CD4-positive, alpha-beta T cell treated with Interleukin-4 for 1 hour (primary cell): ENCODE measurements around the gene CBX5.
A peak's percentile ranks its signal among the peaks of the same experiment; 100 is the strongest.
"Not testable (repeated sequence)": the region's sequence is repeated elsewhere in the genome, so short reads cannot be mapped to it uniquely, and the experiment has no call there.

Source experiments
- DNase-seq, 2 donors: peaks; one replicate each; pipeline ENCODE4 v3.0.0-alpha.2; 2020 to 2022

Gene CBX5

DNA sequence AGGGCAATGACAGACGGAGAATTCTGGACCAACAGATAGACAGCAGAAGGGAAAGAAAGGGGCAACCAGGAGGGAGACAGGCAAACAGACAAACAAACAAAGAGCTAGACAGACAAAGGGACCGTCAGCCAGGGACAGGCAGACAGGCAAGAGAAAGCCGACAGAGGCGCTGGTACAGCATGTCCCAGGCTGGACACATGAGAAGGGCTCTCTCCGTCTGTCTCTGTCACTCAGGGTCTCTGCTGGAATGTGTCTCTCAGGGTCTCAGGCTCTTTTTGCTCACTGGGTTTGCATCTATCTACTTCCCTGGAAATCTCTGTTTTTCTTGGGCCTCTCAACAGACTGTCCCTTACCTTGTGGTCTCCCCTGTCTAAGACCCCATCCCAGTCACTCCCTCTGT is 82.9 kb downstream of the CBX5 start:
- no peak for DNase-seq

DNA sequence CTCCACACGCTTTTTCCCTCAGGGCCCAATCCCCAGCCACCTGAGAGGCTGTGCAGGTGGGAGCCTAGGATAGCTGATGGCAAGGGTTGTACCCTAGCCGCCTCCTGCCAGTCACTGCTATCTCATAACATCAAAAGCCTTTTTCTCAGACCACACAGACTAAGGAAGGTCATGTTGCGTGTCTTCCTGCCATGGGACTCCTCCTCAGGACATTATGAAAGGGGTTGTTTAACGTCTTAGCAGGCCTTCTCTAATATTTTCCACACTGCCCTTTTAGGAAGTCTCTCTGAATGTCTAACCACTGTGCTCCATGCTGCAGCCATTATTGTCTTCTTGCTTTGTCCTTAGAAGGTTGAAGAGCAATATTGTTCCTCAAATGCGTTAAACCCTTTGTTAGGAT is 83.5 kb downstream of the CBX5 start:
- no peak for DNase-seq

DNA sequence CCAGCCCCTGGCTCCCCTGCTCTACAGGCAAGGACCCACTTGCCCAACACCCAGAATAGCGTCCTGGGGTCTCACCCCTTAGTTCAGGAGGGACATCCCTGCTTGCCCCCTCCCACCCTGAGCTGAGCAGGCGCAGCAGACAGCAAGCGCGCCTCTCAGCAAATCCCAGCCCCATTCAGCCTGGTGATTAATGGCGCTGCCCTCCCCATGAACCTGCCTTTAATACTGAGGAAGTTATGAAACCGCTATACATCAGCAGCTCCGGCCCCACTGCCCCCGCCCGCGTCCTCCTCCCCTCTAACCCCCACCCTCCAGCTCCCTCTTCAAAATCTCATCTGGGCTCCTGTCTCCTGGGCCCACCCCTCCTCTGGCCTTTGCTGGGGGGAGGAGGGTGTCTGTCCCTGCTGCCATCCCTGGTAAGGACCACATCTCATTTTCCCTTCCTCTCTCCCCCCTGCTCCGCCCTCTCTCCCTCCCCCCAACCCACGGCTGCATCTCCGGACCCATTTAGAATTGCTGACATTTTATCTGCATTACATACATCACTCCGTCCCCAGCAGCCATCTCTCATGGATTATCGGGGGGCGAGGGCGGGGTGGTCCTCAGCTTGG is 84.1 kb downstream of the CBX5 start:
- DNase-seq, result peak in 1 of 2 donors; percentile 60

DNA sequence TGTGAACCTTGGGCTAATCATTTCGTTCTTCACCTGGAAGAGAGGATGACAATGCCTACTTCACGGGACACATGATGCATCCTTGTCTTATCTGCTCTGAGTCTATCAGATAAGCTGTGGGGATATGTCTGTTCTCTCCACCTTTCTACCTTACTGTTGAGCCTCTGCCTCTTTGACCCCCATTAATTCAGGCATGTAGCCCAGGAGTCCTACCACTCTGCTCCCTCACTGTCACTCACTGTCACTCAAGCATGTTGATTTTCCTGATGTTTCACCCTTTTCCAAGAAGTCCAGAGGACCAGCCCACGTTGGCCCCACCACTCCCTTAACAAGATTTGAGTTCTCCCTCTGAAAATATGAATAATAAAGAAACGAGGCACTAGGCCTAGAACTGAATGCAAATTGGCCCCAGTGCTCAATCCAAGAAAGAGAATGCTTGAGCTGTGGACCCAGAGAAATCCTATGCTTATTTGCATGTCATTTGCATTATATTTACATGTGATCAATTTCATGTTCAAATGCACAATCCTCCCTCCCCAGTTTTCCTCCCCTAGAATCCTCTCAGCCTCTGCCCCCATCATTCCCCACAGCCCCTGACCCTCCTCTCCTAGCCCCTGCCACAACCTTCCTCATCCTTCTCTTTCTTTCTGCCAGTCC is 84.7 kb downstream of the CBX5 start:
- no peak for DNase-seq

DNA sequence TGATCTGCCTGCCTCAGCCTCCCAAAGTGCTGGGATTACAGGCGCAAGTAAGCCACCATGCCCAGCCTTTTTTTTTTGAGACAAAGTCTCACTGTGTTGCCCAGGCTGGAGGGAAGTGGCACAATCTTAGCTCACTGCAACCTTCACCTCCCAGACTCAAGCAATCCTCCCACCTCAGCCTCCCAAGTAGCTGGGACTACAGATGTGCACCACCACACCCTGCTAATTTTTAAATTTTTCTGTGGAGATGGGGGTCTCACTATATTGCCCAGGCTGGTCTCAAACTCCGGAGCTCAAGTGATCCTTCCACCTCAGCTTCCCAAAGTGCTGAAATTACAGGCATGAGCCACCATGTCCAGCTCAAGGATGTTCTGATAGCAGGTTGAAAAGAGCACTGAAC is 85.3 kb downstream of the CBX5 start:
- not testable (repeated sequence) for DNase-seq

DNA sequence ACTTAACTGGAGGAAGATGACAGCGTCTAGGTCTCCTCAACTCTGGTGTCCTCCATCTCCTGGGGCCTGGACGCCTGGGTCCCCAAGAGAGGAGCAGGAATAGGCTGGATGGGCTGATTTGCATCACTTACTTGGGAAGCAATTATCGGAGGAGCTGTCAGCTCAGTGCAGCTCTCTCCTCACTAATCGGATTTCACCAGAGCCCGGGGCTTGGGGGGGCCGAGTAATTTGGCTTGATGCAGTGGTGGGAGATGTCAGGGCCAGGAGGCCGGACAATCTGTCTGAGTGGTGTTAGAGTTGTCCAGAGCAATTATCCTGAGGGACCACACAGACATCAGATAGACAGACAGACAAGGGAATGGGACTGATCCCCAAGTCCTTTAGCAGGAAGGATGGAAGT is 86.5 kb downstream of the CBX5 start:
- DNase-seq, result no peak

DNA sequence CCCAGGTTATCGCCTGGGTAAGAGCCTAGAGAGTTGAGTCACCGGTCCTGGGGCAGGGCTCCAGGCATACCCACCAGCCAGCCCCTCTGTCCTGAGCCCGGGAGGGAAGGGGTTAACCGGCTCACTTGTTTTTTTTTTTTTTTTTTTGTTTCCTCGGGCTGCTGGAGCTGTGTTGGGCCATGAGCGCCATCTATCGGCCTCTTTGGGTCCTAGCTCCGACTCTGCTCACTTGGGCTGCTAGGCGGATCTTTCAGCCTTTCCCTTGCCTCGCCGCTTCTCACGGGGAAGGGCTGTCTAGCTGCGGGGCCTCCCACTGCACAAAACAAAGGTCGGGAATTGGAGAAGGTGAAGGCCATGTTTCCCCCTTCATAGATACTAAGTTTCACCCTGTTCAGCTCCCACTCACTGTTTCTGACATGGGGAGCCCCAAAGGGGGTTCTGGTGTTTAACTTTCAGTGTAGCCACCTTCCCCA is 88.3 kb downstream of the CBX5 start:
- DNase-seq, result peak; percentile 85

DNA sequence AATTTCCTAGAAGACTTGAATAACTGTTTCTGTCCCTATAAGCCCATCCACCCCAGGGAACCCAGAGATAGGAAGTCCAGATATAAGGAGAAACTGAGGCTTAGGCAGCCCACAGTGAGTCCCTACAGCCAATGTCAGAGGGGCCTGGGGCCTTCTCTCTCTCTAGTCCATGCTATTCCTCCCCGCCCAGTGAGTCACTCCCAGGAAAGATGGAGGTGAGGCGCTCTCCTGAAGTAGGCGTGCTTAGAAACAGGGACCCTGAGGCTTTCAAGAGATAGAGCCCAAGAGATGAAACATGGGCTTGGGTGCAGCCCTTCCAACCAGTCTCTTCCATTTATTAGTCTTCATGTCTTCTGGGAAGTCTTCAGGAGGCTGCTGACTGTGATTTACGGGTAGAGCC is 88.8 kb downstream of the CBX5 start:
- DNase-seq, result no peak

DNA sequence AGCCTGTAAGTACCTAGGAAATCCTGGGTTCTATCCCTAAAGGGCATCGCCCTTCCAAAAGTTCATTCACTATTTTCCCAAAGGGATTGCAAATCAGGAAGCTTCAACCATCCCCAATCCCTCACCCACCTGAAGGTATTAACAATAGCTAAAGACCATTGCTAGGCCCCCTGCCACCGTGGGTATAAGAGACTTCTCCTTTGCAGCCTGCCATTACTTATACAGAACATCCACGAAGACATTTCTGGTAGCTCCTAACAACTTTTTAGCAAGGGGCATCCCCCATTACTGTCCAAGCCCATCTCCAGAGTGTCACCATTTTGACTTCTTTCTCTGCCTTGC is 90.8 kb downstream of the CBX5 start:
- DNase-seq, result no peak

DNA sequence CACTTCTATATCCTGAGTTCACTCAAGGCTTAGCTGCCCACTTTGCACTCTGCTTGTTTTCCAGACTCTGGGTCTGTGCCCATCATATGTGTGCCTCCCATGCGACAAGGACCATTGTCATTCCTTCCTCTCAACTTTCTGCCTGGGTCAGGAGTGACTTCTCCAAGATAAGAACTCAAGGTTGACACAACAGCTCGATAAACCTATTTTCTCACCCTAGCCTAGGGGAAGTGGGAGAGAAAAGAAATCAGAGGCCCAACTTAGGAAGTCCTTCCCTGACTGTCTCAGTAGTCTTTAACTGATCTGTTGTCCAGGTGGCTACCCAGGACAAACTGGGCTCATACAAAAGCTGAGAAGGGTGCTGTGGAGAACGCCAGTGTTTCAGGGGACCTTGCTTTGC is 92.8 kb downstream of the CBX5 start:
- no peak for DNase-seq

DNA sequence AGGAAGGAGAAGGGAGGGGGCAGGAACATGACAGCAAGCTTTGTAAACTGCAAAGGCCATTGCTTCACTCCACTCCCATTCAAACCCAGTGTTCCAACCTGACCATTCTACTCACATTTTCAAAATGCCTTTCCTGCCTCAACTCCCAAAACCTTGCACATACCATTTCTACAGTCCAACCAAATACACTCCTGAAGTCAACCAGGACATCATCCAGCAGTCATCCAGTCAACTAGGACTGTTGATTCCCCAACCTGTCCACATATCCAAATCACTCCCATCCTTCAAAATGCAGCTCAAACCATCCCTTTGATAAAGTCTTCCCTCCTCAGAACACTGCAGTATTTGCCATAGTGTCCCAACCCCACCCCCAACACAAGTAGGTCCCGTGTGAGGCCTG is 94.0 kb downstream of the CBX5 start:
- no peak for DNase-seq

DNA sequence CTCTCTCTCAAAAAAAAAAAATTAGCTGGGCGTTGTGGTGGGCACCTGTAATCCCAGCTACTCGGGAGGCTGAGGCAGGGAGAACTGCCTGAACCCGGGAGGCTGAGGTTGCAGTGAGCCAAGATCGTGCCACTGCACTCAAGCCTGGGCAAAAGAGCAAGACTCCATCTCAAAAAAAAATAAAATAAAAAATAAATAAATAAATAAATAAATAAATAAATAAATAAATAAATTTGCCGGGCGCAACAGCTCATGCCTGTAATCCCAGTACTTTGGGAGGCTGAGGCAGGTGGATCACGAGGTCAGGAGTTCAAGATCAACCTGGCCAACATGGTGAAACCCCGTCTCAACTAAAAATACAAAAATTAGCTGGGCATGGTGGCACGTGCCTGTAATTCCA is 94.6 kb downstream of the CBX5 start:
- DNase-seq, result not testable (repeated sequence)

DNA sequence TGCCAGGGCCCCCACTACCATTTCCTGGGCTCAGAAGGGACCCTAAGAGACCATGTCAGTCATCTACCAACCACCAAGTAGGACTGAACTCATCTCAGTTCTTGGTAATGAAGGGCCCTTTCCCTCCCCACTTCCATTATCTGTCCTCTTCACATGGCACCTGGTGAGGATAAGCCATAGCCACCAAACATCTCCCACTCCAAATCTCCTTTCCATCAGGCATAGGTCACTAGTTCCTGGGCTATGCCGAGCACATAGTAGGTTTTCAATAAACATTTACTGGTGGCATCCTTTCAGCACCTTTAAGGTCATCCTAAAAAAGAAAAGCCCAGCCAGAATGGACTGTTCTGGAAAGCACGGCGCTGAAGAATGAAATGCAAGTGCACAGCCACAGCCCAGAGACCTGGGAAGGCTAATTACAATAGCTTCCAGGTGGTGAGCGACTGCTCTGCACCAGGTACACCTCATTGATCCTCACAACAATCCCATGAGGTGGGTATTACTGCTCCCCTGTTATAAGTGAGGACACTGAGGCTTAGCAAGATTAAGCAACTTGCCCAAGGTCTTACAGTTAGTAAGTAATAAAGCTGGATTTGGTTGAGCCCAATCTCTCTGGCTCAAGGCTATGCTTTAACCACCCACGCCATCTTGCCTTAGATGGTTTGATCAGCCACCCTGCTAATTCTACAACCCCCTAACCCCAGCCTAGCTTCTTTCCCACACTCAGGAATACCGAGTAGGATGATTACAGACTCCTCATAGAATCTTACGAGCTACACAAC is 95.7 kb downstream of the CBX5 start:
- DNase-seq, result no peak

DNA sequence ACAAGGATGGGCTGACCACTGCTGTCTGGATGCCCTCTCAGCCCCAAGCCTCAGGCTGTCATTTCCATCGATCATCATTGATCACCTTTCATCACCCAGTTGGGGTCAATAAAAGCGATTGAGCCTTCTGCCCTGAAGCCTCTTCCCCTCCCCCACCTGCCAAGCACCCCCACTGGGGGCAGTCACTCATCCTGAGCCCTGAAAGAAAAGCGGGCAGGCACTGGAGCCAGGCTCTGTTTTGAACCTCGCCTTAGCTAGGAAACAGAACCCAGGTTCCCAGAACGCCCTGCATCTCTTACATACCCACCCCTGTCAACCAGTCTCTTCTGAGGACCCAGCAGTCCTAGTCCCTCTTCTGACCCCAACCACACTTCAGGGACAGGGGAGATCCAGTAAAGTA is 96.9 kb downstream of the CBX5 start:
- DNase-seq, result no peak

DNA sequence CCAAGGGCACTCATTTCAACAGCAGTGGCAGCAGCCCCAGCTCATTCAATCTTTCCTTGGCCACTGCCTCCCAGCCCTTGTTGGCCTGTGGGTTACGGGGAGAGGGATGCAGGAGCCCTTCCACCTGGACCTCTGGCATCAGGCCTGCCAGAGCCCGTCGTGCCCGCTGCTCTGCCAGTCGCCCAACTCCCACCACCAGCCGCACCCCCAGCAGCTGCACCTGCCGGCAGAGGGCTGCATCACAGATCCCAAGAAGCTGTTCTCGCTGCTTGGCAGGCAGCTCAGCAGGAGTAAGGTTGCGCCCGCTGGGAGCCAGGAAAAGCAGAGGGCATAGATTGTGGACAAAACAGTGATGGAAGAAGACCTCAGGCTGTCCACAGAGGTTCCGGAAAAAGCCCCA is 97.8 kb downstream of the CBX5 start:
- no peak for DNase-seq
